ENCODE results near the gene PDXK.
A peak's percentile ranks its signal among the peaks of the same experiment; 100 is the strongest.

The PDXK gene

GRCh38 chr21:43782431-43783097, 63.6 kb downstream of the PDXK start:
- DNase-seq (ENCODE audit: low spot score): no peak

- no peak for DNase-seq (ENCODE audit: low spot score)
Observed at GRCh38 chr21:43783098-43783700, 64.3 kb downstream of the PDXK start.

GRCh38 chr21:43785134-43785533, 66.2 kb downstream of the PDXK start:
- no peak for DNase-seq (ENCODE audit: low spot score)

- no peak for DNase-seq (ENCODE audit: low spot score)
Observed at GRCh38 chr21:43786300-43786806, 67.4 kb downstream of the PDXK start.

GRCh38 chr21:43786807-43787440, 68.0 kb downstream of the PDXK start:
- no peak for DNase-seq (ENCODE audit: low spot score)

- DNase-seq (ENCODE audit: low spot score): peak; percentile 90
Observed at GRCh38 chr21:43789276-43790009, 70.5 kb downstream of the PDXK start, which contains the start of gene RRP1. Gene RRP1, plus strand, starts transcription at chr21:43789577. Its CDS starts 53 bp downstream, at chr21:43789630.

- no peak for DNase-seq (ENCODE audit: low spot score)
Observed at GRCh38 chr21:43790010-43790524, 71.1 kb downstream of the PDXK start.

- no peak for DNase-seq (ENCODE audit: low spot score)
Observed at GRCh38 chr21:43792406-43792805, 73.5 kb downstream of the PDXK start.

GRCh38 chr21:43793243-43793642, 74.3 kb downstream of the PDXK start:
- no peak for DNase-seq (ENCODE audit: low spot score)

- no peak for DNase-seq (ENCODE audit: low spot score)
Observed at GRCh38 chr21:43794311-43794710, 75.4 kb downstream of the PDXK start.

GRCh38 chr21:43794857-43795256, 75.9 kb downstream of the PDXK start:
- no peak for DNase-seq (ENCODE audit: low spot score)

- DNase-seq (ENCODE audit: low spot score): no peak
Observed at GRCh38 chr21:43797415-43797814, 78.5 kb downstream of the PDXK start.

- DNase-seq (ENCODE audit: low spot score): no peak
Observed at GRCh38 chr21:43797925-43798715, 79.2 kb downstream of the PDXK start.

- no peak for DNase-seq (ENCODE audit: low spot score)
Observed at GRCh38 chr21:43799301-43799840, 80.4 kb downstream of the PDXK start.

- DNase-seq (ENCODE audit: low spot score): no peak
Observed at GRCh38 chr21:43800124-43800523, 81.2 kb downstream of the PDXK start.

GRCh38 chr21:43800566-43800965, 81.6 kb downstream of the PDXK start:
- no peak for DNase-seq (ENCODE audit: low spot score)

- DNase-seq (ENCODE audit: low spot score): no peak
Observed at GRCh38 chr21:43801006-43801783, 82.3 kb downstream of the PDXK start.

- DNase-seq (ENCODE audit: low spot score): no peak
Observed at GRCh38 chr21:43802713-43803313, 83.9 kb downstream of the PDXK start.

- no peak for DNase-seq (ENCODE audit: low spot score)
Observed at GRCh38 chr21:43803558-43804300, 84.8 kb downstream of the PDXK start.

All from CD4-positive, alpha-beta T cell treated with Interleukin-6 at 100 ng/mL for 8 hours (primary cell).